HG02623 (cell line): ENCODE data around the gene ATE1.
A peak's percentile ranks its signal among the peaks of the same experiment; 100 is the strongest.

Source experiments
- ATAC-seq: cut with Tn5 transposase; IDR thresholded peaks from one replicate; pipeline ENCODE4 v1.9.1; 2021; ENCODE audit warnings: moderate library complexity; ENCODE audit not compliant: unreplicated experiment

The ATE1 gene

DNA sequence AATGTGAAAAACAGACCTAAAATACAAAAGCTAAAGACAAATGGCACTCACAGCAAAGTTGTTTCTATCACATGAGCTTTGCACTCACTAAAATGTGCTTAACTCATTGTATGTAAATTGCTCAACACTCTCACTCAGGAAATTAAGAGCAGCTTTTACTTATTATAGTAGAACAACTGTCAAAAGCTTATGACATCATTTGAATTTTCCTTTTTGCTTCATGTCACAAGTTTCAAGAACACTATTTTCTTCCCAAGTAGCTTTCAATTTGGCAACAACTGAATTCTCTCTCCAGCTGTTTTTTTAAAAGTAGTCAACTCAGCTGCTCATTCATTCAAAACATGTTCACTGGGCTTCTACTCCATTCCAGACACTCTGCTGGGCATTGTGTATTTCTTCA lies 46.9 kb downstream of the ATE1 start:
- ATAC-seq: no peak

DNA sequence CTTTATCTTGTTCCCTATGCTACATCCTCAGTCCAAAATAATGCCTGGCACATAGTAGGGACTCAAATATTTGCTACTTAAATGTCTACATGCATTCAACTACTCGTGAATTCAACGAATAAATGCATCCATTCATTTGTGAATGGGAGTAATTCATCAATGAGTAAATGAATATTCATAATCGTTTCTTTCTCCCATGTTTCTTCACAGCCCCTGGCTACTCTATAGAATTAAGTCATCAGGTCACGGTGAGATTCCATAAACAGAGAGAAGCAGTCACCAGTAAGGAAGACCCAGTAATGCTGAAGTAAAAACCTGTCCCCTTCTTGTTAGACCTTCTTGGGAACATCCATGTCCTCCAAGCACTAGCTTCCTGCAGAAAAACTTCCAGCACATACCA lies 48.4 kb downstream of the ATE1 start:
- ATAC-seq: no peak

DNA sequence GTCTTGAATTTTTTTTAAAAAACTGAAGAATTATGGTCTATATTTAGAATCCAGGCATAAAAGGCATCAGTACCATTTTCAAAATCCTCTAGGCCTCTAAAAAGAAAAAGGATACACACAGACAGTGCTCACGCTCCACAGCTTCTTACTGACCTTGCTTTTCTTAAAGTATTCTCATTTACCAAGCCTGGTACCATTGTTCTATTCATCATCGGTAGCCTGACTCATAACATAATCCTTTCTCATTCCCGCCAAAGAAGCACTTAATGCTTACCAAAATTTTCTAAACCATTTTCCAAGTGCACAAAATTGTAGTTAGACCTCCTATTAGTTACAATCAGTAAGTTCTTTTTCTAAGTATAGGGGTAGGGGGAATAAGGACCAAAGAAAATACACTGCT lies 54.6 kb downstream of the ATE1 start:
- ATAC-seq: no peak

DNA sequence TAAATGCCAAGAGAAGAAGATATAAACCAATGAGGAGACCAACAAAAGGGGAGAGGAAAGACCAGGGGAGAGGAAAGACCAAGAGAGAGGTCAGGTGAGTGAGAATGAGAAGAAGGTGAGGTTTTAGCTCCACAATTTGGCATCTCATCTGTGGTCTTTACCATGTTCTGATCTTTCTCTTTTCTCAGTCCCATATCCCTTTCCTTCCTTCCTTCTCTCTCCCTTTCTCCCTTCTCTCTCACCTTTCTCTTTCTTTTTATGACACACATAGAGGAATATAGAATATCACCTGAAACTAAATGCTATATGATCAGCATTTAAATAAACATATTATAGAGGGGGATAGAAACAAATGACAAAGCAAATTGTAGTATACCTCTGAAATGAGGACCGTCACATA lies 57.4 kb downstream of the ATE1 start:
- no peak for ATAC-seq

DNA sequence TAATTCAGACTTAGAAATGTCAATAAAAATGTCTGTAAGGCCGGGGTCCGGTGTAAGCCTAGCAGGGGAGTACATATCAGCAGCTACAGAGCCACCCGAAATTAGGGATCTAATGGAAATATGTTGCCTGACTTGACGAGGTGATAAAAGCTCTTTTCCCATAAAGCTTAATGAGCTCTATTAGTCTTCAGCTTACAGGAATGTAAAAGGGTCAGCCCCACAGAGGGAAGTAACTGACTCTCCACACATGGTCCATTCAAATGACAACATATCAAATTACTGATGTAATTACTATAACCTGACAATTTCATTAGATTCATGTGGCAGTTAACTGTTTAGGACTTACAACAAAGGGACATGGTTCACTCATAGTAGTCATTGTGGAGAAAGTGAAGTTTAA lies 62.3 kb downstream of the ATE1 start:
- no peak for ATAC-seq

DNA sequence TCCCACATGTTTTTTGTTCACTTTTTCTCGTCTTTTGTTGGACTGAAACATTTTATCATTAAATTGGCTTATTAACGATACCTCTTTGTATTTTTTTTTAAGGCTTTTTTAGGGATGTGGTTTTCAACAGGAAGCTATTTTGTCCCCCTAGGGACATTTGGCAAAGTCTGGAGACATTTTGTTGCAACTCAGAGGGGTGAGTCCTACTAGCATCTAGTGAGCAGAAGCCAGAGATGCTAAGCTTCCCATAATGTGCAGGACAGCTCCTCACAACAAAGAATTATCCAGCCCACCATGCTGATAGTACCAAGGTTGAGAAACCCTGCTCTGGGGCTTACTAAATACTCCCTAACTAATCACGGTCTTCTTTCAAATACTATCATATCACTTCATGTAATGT lies 63.2 kb downstream of the ATE1 start:
- no peak for ATAC-seq

DNA sequence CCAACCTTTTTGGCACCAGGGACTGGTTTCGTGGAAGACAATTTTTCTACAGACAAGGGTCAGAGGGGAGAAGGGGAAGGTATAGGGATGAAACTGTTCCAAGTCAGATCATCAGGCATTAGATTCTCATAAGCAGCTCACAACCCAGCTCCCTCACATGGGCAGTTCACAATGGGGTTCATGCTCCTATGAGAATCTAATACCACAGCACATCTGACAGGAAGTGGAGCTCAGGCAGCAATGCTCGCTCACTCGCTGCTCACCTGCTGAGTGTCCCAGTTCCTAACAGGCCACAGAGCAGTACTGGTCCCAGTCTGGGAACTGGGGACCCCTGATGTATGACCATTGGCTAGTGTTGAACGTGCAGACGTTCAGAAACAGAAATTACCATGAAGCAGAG lies 63.7 kb downstream of the ATE1 start:
- ATAC-seq: no peak

DNA sequence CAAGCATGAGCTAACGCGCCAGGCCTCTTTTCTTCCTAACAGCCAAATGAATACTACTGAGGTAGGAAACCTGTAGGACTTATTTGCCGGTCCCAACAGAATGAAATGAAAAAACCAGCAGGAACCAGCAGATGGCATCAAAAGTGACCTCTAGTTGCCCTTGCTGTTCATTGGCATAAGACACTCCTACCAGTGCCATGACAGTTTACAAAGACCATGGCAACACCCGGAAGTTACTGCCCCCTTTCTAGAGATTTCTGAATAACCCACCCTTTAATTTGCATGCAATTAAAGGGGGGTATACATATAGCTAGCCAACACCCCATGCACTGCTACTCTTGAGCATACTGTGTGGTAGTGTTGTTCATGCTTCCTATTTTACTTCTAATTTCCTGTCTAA lies 65.2 kb downstream of the ATE1 start:
- ATAC-seq: no peak

DNA sequence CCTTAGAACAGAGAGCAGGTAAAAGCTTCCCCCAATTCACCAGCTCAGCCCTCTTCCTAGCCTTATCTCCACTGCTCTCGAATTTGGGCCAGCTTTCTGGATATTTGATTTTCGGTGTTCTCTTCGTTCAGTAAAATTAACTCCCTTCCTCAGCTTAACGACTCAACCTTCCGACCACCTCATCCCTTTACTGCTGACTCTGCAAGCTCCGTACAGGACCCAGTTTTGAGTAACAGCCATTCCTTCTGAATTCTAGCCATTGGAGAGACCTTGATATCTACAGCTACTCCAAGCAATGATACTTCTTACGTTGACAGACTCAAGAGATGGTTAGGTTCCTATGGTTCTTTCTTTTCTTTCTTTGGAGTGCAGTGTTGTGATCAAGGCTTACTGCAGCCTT lies 65.8 kb downstream of the ATE1 start:
- no peak for ATAC-seq

DNA sequence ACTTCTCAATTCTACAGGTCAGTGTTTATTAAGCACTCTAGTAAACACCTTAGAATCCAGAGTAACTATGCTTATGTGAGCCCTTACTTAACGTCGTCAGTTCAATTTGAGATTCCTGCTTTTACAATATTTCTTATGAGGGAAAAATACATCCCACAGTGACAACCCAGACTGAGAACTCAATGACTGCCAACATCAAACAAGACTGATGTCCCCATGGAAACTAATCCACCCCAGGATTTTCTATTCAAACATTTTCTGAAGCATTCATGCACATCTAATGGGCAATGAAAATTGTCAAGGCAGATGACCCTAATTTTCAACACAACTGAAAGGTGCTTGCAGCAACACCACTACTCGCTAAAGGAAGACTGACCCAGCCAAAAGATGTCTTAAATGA lies 67.0 kb downstream of the ATE1 start:
- ATAC-seq: no peak

DNA sequence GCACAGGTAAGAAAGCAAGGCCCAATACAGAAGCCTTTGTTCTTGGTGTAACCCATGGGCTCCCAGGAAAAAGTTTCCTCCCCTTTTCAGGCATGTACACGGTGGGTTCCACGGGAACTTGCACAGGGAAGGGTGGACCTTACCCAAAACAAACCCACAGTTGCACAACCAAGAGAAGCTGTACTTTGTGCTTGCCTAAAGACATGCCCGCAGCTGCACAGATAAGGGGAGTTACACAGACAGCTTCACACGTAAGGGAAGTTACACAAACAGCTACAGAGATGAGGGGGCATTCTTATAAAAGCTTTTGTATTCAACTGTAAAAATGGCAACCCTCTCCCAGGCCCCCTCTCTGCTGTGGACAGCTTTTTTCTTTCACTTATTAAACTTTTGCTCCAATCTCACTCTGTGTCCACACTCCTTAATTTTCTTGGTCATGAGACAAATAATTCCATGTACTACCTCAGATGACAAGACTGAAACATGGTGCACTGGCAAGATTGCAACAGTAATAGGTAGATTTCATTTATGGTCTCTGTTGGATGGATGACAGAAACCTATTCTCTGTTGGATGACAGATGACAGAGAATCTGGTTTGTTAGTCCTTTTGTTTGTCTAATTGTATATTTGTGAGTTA lies 72.9 kb downstream of the ATE1 start:
- ATAC-seq: no peak

DNA sequence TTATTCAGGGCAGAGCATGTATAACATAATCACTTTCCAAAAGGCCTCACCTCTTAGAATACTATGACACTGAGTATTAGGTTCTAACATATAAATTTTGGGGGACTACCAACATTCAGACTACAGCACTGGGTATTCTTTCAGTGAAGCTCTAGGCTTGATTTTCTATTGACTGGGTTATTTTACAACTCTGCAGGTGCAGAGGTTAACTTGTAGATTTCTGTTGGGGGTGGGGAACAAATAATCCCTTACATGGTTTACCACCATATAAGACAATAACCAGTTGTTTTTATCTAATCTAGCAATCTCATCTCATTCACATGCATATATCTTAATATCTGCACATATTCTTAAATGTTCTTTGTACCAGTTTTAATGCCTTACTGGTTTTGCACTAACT lies 73.9 kb downstream of the ATE1 start:
- no peak for ATAC-seq

DNA sequence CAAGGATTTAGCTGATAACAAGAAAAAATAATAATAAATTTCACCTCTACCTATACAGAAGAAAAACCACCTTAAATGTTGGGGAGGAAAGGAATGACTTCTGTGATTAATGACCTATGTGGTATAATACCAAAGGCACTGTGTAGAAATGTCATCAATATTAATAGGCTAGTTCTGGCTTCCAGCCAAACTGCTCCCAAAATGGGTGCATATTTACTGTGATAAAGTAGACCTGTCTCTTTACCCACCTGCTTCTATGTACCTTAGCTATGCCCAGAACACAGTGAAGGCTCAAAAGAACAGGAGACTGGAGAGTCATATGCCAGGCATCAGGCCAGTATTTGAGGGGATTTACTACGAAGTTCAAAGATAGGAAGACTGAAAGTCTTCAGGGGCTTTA lies 76.0 kb downstream of the ATE1 start:
- ATAC-seq: no peak

DNA sequence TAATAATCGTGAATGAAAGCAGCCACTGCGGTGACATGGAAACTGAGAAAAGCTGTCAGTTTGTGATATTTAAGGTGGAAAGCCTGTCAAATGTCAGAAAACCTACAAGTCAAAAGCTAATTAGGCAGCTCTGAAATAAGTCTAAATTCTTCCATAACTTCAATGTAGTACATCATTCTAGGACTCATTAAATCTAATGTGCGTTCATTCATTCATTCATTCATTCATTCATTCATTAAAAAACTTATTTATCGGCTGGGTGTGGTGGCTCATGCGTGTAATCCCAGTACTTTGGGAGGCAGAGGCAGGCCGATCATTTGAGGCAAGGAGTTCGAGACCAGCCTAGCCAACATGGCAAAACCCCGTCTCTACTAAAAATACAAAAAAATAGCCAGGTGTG lies 79.7 kb downstream of the ATE1 start:
- ATAC-seq: no peak

DNA sequence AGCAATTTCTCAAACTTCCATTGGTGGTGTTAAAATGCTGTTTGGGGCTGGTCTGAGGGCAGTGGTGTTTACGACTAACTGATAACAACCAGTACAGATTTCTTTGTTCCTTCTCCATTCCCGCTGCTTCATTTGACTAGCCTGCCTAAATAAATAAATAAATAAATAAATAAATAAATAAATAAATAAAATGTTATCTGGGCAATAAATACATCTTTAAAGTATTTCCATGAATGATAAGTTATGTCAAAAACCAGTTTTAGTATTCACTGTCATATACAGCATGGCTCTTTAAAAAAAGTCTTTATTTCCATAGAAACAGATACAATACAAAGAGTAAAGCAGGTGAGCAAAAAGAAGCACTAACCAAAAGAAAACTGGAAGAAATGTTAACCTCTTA lies 81.3 kb downstream of the ATE1 start:
- no peak for ATAC-seq

DNA sequence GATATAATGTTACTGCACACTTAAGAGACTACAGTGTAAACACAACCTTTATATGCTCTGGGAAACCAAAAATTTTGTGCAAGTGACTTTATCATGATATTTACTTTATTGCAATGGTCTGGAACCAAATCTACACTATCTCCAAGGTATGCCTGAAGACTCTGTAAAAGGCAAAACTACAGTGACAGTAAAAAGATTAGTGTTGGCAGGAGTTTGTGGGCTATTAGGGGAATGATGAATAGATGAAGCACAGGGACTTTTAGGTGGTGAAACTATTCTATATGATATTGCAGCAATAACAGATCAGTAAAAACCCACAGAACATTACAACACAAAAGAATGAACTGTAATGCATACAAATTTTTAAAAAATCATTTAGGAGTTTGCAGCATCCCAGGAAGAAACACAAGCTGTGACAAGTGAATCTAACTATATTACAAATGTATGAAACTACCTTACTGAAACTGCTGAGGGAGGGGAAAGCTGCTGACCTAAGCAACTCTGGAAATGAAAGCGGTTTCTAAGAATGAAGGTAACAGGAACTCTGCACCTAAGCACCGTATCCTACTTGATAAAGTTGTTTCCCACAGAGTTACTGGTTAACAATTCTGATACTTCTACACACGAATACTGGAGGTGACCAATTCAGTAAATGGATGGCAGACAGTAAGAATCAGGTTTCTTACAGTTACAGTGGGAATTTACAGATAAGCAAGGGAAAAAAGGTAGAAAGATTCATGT lies 82.6 kb downstream of the ATE1 start:
- ATAC-seq: peak; percentile 57

DNA sequence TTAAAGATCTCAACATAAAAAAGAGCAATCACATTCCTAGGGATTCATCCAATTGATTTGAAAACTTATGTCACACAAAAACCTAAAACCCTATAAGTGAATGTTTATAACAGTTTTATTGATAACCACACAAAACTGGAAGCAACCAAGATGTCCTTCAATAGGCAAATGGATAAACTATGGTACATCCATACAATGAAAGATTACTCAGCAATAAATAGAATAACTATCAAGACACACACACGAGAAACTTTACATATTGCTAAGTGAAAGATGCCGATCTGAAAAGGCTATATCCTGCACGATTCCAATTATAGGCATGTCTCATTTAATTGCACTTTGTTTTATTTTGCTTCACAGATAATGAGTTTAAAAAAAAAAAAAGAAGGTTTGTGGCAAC lies 83.3 kb downstream of the ATE1 start:
- no peak for ATAC-seq

DNA sequence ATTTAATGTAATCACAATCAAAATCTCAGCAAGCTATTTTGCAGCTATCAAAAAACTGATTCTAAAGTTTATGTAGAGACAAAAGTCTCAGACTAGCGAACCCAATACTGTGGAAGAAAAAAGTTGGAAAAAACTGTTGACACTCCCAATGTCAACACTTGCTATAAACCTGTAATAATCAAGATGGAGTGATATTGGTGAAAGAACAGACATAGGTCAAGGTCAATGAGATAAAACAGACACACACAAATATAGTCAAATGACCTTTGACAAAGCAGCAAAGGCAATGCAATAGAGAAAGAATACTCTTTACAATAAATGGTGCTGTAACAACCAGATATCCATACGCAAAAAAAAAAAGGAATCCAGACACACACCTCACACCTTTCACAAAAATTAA lies 84.5 kb downstream of the ATE1 start:
- ATAC-seq: no peak

DNA sequence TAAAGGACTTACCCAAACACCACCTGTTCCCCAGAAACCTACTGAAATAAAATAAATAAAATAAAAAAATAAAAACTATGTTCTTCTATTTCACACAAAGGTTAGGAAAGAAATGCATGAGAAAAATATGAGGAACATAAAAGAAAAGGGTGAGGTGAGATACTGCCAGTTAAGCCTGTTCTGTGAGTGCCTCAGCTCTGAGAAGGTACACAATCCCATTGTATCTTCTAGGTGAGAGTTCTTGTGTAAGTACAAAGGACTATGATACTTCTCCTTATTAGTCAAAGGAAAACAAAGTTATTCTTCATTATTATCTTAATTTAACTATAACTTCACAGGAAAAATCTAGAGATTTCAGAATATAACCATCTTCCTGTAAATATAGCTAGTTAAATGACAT lies 86.0 kb downstream of the ATE1 start:
- no peak for ATAC-seq

DNA sequence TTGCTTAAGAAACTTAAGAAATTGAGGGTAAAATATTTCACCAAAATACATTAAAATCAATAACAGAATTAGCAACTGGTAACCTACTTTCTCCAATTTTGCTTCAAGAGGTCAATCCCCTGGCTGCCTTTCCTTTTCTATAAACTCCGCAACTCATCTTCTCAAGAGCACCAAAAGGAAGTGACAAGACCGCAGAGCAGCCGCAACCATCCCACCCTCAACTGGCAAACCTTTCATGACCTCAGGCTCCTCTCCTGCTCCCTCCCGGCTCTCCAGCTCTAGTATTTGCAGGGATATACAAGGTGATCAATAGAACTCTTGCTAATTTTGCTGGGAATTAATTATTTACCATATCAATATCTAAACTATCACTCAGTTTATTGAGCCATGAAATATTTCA lies 88.9 kb downstream of the ATE1 start:
- no peak for ATAC-seq

DNA sequence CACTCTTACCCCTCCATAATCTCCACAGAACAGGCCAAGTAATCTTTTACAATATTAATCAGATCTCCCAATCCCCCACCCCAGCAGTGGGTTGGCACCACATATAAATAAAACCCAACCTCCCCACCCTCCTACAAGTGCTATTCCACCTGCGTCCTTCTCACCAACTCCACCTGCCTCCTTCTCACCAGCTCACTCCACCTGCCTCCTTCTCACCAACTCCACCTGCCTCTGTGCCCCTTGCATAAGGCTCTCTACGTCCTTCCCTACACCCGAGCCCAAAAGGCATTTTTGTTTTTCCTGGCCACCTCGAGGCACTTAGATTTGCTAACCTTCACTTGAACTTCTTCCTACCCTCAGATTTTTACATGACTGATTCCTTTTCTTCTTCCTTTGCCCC lies 89.7 kb downstream of the ATE1 start:
- ATAC-seq: no peak

DNA sequence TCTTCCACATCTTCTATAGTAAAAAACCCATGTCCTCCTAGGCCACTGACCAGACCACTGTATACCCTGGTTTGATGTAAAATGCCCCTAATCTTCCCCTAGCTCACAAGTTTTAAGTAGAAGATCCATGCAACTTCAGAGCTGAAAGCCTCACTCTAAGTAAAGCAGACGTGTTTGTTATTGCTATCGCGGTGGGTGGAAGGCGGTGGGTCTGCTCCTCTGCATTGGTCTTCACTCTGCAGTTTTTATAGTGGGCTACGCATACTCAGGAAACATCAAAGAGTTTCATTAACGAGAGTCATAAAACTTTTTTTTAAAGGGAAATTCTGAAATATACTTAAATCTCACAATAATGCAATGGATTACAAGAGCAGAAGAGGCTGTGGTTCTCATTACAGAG lies 91.7 kb downstream of the ATE1 start:
- no peak for ATAC-seq

DNA sequence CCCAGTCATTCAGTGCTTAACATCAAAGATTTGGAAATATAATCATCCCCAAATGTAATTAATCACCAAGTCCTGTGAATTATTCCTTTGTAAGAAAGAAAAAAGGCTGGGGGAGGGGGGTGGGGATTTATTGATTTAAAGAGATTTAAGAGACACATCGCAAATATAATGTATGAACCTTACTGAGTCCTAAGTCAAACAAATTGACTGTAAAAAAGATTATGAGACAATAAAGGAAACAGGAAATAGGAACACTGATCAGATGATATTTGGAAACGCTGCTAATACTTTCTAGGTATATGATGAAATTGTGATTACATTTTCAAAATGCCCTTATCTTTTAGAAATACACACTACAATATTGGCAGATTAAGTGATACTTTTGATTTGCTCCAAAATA lies 92.5 kb downstream of the ATE1 start:
- ATAC-seq: no peak
